Activated CD8-positive, alpha-beta memory T cell treated with anti-CD3 and anti-CD28 coated beads for 24 hours (primary cell): ENCODE data around the gene LILRA1.
"Not testable (repeated sequence)": the region's sequence is repeated elsewhere in the genome, so short reads cannot be mapped to it uniquely, and the experiment has no call there.

ENCODE experiments used
- DNase-seq: peaks from one replicate; pipeline ENCODE4 v3.0.0-alpha.2; 2020

The LILRA1 gene

DNA sequence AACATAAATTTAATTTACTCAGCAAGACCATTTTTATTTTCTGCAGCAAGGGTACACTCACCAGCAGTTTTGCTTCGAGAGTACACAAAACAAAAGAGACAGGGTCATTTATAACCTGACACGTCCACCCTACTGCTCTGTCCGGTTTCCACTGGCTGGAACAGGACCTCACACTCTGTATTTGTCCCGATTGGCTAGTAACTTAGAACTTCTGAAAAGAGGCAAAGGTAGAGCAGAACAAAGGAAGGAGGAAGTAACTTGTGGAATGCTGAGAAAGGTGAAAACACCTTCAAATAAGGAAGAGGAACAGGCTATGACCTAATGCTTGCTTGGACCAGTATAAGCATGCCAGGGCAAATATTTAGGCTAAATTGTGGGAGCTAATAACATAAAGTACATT is 34.5 kb downstream of the LILRA1 start:
- DNase-seq: not testable (repeated sequence)

DNA sequence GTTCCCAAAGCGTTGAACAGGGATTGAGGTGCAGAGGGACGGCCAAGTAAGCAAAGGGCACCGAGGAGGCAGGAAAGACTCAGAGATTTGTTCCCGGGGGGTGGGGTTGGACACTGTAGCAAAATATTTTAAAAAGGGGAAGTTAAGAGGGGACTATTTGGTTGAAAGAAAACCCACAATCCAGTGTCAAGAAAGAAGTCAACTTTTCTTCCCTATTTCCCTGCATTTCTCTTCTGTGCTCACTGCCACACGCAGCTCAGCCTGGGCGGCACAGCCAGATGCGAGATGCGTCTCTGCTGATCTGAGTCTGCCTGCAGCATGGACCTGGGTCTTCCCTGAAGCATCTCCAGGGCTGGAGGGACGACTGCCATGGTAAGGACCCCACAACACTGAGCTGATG is 36.8 kb downstream of the LILRA1 start, which contains the start of gene LILRB1:
TSS of gene LILRB1 (plus strand) at position 223 of the 400 bp plus-strand sequence. CDS start 590 bp downstream, outside the sequence.
- not testable (repeated sequence) for DNase-seq

DNA sequence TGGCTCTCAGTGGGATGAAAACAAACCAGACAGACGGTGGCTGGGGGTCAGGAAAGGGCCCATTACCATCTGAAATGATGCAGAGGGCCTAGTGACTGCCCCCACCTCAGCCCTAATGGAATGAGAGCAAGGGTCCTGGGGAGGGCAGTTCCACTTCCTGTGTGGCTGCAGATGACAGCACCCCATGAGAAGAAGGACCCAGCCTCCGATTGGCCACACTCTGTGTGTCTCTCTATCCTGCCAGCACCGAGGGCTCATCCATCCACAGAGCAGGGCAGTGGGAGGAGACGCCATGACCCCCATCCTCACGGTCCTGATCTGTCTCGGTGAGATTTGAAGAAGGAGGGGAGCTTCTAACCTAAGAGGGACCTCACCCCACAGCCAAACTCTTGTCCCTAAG is 37.4 kb downstream of the LILRA1 start:
- DNase-seq: no peak

DNA sequence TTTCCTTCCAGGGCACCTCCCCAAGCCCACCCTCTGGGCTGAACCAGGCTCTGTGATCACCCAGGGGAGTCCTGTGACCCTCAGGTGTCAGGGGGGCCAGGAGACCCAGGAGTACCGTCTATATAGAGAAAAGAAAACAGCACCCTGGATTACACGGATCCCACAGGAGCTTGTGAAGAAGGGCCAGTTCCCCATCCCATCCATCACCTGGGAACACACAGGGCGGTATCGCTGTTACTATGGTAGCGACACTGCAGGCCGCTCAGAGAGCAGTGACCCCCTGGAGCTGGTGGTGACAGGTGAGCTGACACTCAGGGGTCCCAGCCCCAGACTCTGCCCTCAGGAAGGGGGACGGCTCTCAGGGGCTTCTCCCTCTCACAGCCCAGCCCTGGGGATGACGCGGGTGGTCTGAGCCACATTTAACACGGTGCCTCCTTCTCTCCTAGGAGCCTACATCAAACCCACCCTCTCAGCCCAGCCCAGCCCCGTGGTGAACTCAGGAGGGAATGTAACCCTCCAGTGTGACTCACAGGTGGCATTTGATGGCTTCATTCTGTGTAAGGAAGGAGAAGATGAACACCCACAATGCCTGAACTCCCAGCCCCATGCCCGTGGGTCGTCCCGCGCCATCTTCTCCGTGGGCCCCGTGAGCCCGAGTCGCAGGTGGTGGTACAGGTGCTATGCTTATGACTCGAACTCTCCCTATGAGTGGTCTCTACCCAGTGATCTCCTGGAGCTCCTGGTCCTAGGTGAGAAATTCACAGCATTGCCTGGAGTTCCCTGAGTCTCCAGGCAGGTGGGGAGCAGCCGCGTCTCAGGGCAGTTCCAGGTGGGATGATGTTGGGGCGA is 38.3 kb downstream of the LILRA1 start:
- not testable (repeated sequence) for DNase-seq

DNA sequence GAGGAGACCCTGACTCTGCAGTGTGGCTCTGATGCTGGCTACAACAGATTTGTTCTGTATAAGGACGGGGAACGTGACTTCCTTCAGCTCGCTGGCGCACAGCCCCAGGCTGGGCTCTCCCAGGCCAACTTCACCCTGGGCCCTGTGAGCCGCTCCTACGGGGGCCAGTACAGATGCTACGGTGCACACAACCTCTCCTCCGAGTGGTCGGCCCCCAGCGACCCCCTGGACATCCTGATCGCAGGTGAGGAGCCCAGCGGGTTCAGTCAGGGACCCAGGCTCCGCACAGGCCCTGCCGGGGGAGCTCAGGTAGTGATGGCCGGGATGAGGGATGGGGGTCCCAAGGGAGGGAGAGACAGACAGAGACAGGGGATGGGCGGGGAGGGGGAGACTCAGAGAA is 39.1 kb downstream of the LILRA1 start:
- DNase-seq: not testable (repeated sequence)

DNA sequence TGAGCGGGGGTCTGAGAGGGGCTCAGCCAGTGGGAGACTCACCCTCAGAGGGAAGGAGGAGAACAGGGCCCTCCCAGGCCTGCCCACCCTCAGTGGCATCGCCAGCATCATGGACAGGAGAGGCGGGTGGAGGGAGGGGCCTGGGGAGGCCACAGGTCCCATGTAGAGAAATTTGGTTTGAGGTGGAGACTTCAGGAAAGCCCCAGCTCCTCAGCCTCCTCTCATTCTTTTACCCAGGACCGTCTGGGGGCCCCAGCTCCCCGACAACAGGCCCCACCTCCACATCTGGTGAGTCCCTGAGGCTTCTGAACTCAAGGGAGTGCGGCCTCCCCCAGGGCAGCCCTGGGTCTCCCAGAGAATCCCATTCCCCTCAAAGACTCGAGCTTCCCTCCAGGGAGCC is 40.0 kb downstream of the LILRA1 start:
- no peak for DNase-seq

DNA sequence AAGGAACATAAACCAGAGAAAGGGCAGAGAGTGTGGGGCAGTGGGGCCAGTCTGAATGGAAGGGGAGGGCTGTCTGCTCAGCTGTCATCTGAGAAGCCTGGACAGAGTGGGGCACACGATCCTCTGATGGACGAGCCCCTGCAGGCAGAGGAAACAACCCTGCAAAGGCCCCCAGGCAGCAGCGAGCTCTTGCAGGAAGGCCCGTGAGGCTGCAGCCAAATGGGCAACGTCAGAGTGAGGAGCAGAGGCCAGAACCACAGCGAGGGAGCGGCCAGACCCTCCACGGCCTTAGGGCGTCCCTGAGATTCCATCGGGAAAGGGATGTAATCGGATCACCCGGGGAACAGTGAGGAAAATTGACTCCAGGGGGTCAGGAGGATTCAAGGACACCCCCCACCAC is 42.6 kb downstream of the LILRA1 start:
- DNase-seq: not testable (repeated sequence)

DNA sequence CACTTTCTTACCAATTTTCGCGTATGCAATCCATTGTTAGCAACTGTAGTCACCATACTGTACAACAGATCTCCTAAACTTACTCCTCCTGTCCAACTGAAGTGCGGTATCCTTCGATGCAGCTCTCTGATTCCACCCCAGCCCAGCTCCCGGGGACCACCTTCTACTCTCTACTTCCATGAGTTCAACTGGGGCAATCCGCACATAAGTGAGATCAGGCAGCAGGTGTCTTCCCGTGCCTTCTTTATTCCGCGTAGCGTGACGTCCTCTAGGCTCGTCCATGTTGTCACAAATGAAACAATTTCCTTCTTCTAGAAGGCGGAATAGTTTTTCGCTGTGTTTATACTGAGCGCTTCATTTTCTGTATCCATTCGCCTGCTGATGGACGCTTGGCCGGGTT is 45.3 kb downstream of the LILRA1 start:
- no peak for DNase-seq

DNA sequence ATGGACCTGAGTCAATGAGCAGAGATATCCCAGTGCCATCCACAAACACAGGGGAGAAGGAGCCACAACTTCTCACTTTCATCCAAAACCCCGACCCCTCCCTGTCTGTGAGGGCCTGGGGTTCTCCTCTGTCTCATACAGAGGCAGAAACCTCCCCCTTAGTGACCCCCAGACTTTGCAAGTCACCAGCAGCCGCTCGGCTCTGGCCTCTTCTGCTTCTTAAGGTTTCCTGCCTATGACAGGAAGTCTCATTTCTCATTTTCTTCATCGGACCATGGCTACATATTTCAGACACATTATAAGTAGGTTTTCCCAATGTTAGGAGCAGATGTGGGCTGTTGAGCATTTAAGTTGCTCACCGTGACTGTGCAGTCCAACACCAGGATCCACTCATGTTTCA is 49.5 kb downstream of the LILRA1 start:
- not testable (repeated sequence) for DNase-seq

DNA sequence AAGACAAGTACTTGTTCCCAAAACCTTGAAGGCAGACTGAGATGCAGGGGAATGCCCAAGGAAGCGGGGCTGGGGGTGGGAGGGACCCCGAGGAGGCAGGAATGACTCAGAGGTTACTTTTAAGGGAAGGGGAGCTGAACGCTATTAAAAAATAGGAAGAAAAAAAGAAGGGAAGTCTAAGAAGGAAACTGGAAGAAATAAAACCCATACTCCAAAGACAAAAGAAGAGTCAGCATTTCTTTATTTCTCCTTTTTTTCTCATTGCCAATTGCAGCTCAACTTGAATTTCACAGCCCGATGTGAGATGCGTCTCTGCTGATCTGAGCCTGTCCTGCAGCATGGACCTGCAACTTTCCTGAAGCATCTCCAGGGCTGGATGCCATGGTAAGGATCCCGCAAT is 50.2 kb downstream of the LILRA1 start:
- DNase-seq: not testable (repeated sequence)

DNA sequence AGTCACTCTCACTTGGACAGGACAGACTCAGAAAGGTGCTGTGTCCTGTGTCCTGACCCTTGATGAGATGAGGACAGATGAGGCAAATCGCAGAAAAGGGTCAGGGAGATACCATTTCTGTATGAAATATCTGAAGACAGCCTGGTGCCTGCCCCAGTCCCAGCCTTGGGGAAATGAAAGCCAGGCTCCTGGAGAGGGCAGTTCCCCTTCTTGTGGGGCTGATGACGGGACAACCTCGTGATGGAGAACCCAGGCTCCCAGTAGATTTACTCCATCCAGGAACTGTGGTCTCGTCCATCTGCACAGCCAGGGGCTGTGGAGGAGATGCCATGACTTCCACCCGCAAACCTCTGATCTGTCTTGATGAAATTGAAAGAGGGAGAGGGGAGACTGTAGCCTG is 50.6 kb downstream of the LILRA1 start:
- DNase-seq: no peak

DNA sequence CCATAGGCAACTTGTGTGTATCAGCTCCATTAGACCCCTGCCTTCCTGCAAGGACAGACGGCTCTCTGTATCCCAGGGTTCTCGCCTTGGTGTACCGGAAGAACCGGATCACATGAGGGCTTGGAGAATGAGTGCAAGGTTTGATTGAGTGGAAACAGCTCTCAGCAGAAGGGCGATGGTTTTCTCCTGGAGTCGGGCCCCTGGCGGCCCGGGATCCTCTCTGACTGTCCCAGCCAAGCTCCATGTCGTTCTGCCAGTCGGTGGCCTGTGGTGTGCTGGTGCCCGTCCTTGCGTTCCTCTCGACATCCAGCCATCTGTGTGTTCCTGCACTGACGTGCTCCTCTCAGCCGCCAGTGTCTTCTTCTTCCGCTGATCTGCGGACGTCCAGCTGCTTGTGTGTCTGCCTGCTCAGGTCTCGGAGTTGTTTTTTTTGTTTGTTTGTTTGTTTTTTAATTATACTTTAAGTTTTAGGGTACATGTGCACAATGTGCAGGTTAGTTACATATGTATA is 53.0 kb downstream of the LILRA1 start:
- no peak for DNase-seq

DNA sequence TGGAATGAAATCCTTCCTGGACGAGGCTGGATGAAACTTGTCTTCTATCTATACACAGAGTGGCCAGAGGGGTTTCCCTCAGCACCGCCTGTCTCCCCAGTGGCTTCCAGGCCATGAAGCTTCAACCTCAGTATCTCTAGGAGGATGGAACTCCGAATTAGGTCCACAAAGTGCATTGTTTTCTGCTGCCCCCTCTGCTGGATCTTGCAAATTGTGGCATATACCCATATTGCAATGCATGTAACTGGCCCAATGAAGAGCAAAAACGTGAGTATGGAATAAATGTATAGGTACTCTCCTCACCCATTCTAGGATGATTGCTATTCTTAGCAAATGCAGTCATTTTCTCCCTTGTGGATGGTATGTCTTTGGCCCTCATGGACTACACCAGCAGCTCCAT is 54.7 kb downstream of the LILRA1 start:
- no peak for DNase-seq

DNA sequence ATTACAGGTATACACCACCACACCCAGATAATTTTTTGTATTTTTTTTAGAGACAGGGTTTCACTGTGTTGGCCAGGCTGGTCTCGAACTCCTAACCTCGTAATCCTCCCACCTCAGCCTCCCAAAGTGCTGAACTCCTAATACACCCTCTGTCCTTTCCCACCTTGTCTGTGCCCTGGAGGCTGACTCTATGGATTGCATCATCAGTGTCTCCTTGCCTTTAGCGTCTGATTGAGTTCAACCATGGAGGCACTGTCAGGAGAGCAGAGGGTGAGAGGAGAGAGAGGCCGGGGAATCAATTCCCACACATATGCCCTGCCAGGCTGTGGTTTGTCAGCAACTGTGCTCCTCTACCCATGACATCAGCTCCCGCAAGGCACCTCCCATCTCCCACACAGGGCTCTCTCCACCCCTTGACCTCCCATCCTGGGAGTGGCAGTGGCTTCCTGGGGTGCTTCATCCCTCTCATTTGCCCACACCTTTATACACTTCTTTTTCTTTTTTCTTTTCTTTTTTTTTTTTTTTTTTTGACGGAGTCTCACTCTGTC is 56.8 kb downstream of the LILRA1 start:
- no peak for DNase-seq
